Measurements from ENCODE around the gene CYB5R3.

- no peak for TF ChIP-seq CTCF (IDR thresholded peaks at IDR 0.05)
- no peak for TF ChIP-seq POLR2A (IDR thresholded peaks at IDR 0.05)
These were observed 3.1 kb downstream of the CYB5R3 start for GRCh38 chr22:42645938-42646568.
